ENCODE data around the gene LYPLA2. TPM values are rescaled to one million over a fixed set of nuclear protein-coding genes. Genes with fewer than 3 reads are reported as not detected.

Gene LYPLA2
- total and polyA plus RNA-seq, 2 donors (not counting 1 experiment from before 2014, with no cell fraction given) = 50.6 to 60.5 TPM

DNA sequence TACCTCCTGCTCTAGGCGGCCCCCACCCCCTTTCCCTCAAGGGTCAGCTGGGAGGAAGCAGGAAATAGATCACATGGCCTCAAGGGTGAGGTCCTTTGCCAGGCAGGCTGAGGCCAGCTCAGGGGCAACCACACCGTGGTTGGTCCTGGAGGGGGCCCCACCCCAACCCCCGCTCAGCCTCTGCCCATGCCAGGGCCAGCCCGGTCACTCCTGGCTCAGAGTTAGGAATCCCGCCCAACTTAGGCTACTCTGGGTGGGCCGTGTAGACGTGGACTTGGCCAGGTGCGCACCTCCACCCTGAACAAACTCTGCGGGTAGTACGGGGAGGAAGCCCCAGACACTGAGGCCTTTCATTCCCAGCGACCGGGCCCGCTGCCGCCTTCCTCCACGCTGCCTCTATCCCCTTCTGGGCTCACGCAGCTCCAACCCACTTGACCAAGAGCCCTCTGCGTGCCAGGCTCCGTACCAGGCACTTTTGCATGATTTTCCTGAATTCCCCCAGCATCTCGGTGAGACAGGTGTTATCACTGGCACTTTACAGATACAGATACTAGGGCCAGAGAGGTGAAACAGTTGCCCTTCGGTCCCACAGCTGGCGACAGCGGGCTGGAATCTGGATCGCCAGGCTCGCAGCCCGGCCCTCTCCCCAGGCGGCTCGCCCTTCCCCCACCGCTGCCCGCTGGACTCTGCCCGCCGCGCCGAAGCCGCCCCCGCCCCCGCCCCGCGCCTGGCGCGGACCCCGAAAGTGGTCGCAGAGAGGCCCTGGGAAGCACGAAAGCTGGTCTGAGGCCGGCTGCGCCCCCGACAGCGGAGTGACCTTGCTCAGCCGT lies 8.8 kb downstream of the LYPLA2 start:
- peak overlapping the region in 1 of 2 donors; percentile 93 for H3K27ac ChIP-seq (ENCODE audit: low read length in 2 of 2)
- POLR2A ChIA-PET = interaction anchor here (0.7 to 1.9 kb wide), 4 partner anchors 9 to 117 kb away, joined by 3 to 7 read pairs (median 4); partner anchors contain the start of gene LYPLA2
- Mint-ChIP-seq H3K4me1 (peaks cover 18% of the 10 kb centered on the region), H3K4me3 (peak overlapping the region; percentile 95), H3K9me3 (ENCODE audit: insufficient read depth) (no peaks in the 10 kb centered on the region), H3K27ac (peak overlapping the region; percentile 87), H3K27me3 (no peaks in the 10 kb centered on the region)
- peaks cover 4% of the 10 kb centered on the region for H3K79me2 ChIP-seq (ENCODE audit: control insufficient read depth, insufficient read depth, low read length)
- peak overlapping the region; percentile 94 for H2AFZ ChIP-seq (ENCODE audit: insufficient read depth, low read depth, low read length, poor library complexity, severe bottlenecking)
- ATAC-seq (ENCODE audit: low read depth) (peak; percentile 0), DNase-seq (peak; percentile 43)
- 2% methylated on average over 45 of the region's 48 CpGs for WGBS (ENCODE audit: insufficient coverage)
- H3K4me1 ChIP-seq (ENCODE audit: control insufficient read depth in 2 of 2, insufficient read depth in 2 of 2, low read length in 2 of 2) = peaks cover 15 to 20% of the 10 kb centered on the region in 2 donors
- TF ChIP-seq CTCF (IDR thresholded peaks at IDR 0.05) (no peak), EZH2 (IDR thresholded peaks at IDR 0.05; ENCODE audit: borderline replicate concordance, insufficient read depth, low read depth, low read length, poor library complexity, severe bottlenecking) (no peak)
- intact Hi-C loops (cut with micrococcal nuclease) = loop anchor here (1.0 to 2.0 kb wide), 10 partner anchors 8 to 431 kb away; partner anchors contain the start of genes ASAP3, ELOA, HMGCL and LYPLA2
- peaks cover 0 to 3% (median 0%) of the 10 kb centered on the region in 3 donors for H3K9me3 ChIP-seq (ENCODE audit: control extremely low read depth in 1 of 3, control insufficient read depth in 2 of 3, insufficient read depth in 1 of 3, low read length in 2 of 3)
- H3K27me3 ChIP-seq (replicated peaks in 1 of 4; ENCODE audit: control extremely low read depth in 1 of 4, control insufficient read depth in 3 of 4, insufficient read depth in 4 of 4, low read length in 3 of 4) = no peaks in the 10 kb centered on the region
- no peaks in the 10 kb centered on the region for H4K20me1 ChIP-seq (ENCODE audit: control insufficient read depth, insufficient read depth, low read length, poor library complexity, severe bottlenecking)
- H3K4me3 ChIP-seq (ENCODE audit: control extremely low read depth in 1 of 5, extremely low read depth in 1 of 5, insufficient read depth in 1 of 5, low read depth in 2 of 5, low read length in 4 of 5) = peak overlapping the region; percentile 38 to 99 (median 80)
- peak overlapping the region; percentile 97 for H3K4me2 ChIP-seq (replicated peaks; ENCODE audit: low read depth, low read length, poor library complexity, severe bottlenecking)
- H3K36me3 ChIP-seq (replicated peaks in 1 of 2; ENCODE audit: control extremely low read depth in 1 of 2, control insufficient read depth in 1 of 2, extremely low read depth in 1 of 2, insufficient read depth in 2 of 2, low read length in 1 of 2) = peaks cover 2 to 15% of the 10 kb centered on the region in 2 experiments
- H3K9ac ChIP-seq (ENCODE audit: low read length) = peak overlapping the region; percentile 95
- CTCF ChIA-PET = interaction anchor here (1.2 to 3.3 kb wide), 6 partner anchors 9 to 89 kb away, joined by 3 to 28 read pairs (median 3); partner anchors contain the start of gene PITHD1
